ENCODE data around the gene SPPL2A. TPM values are rescaled to one million over a fixed set of nuclear protein-coding genes. Genes with fewer than 3 reads are reported as not detected.

Gene SPPL2A
- total RNA-seq, 1 experiment from 2014 or later = 61.0 TPM

GRCh38 chr15:50791486-50791885 lies 26.0 kb upstream of the SPPL2A start:
- ChIA-PET POLR2A (no interaction called here), RAD21 (ENCODE audit: low non-redundant PET in 1 of 2, low total read pairs in 2 of 2, uncharacterized antibody in 2 of 2, unreplicated experiment in 2 of 2) (no interaction called here), CTCF (no interaction called here)
- peaks cover 6 to 10% of the 10 kb centered on the region in 2 experiments; a peak in 2 of 4 replicates for H3K4me1 ChIP-seq (ENCODE audit: control insufficient read depth in 1 of 2, insufficient read depth in 2 of 2, low read length in 2 of 2)
- no peak overlapping the region for H3K9ac ChIP-seq (ENCODE audit: low read length)
- BruUV-seq (replicated peaks) = no TSS peak
- H2AFZ ChIP-seq (ENCODE audit: low read depth, low read length, poor library complexity, severe bottlenecking) = no peak overlapping the region
- H3K4me2 ChIP-seq (ENCODE audit: low read length) = no peak overlapping the region
- no peaks in the 10 kb centered on the region for H3K9me2 ChIP-seq (ENCODE audit: insufficient read depth)
- no peaks in the 10 kb centered on the region for H3K9me3 ChIP-seq (ENCODE audit: control insufficient read depth in 1 of 2, insufficient read depth in 1 of 2, low read depth in 1 of 2, low read length in 2 of 2)
- intact Hi-C loops (cut with micrococcal nuclease) = no loop called here
- no peaks in the 10 kb centered on the region for H4K20me1 ChIP-seq (ENCODE audit: insufficient read depth)
- H3K27ac ChIP-seq (ENCODE audit: low read depth, low read length) = no peak overlapping the region
- H3K79me2 ChIP-seq (ENCODE audit: insufficient read depth, low read length) = no peaks in the 10 kb centered on the region
- DNase-seq (ENCODE audit: low read depth, low spot score) (no peak), ATAC-seq (no peak)
- H3K27me3 ChIP-seq (ENCODE audit: insufficient read depth, low read length) = no peaks in the 10 kb centered on the region
- no peaks in the 10 kb centered on the region for H3K36me3 ChIP-seq (ENCODE audit: control insufficient read depth in 1 of 2, insufficient read depth in 2 of 2, low read length in 2 of 2)
- TF ChIP-seq SIN3A (IDR thresholded peaks at IDR 0.05; ENCODE audit: low read depth) = no peak
- no peak for TF ChIP-seq EZH2 (IDR thresholded peaks at IDR 0.05)
- H3K4me3 ChIP-seq (replicated peaks in 1 of 2; ENCODE audit: low read depth in 1 of 2, low read length in 2 of 2) = no peak overlapping the region

- Histone ChIP-seq H3K27ac (ENCODE audit: low read depth, low read length) (no peak overlapping the region), H3K4me2 (ENCODE audit: low read length) (no peak overlapping the region), H3K4me3 (replicated peaks in 1 of 2; ENCODE audit: low read depth in 1 of 2, low read length in 2 of 2) (no peak overlapping the region), H2AFZ (ENCODE audit: low read depth, low read length, poor library complexity, severe bottlenecking) (no peak overlapping the region), H3K79me2 (ENCODE audit: insufficient read depth, low read length) (no peaks in the 10 kb centered on the region), H4K20me1 (ENCODE audit: insufficient read depth) (no peaks in the 10 kb centered on the region), H3K4me1 (ENCODE audit: control insufficient read depth in 1 of 2, insufficient read depth in 2 of 2, low read length in 2 of 2) (peaks cover 7 to 11% of the 10 kb centered on the region in 2 experiments; a peak in 2 of 4 replicates), H3K9me2 (ENCODE audit: insufficient read depth) (no peaks in the 10 kb centered on the region), H3K9ac (ENCODE audit: low read length) (no peak overlapping the region), H3K27me3 (ENCODE audit: insufficient read depth, low read length) (no peaks in the 10 kb centered on the region), H3K36me3 (ENCODE audit: control insufficient read depth in 1 of 2, insufficient read depth in 2 of 2, low read length in 2 of 2) (no peaks in the 10 kb centered on the region), H3K9me3 (ENCODE audit: control insufficient read depth in 1 of 2, insufficient read depth in 1 of 2, low read depth in 1 of 2, low read length in 2 of 2) (no peaks in the 10 kb centered on the region)
- ATAC-seq (no peak), DNase-seq (ENCODE audit: low read depth, low spot score) (no peak)
- ChIA-PET POLR2A (no interaction called here), CTCF (no interaction called here), RAD21 (ENCODE audit: low non-redundant PET in 1 of 2, low total read pairs in 2 of 2, uncharacterized antibody in 2 of 2, unreplicated experiment in 2 of 2) (no interaction called here)
- intact Hi-C loops (cut with micrococcal nuclease) = no loop called here
- no TSS peak for BruUV-seq (replicated peaks)
- TF ChIP-seq SP1 (IDR thresholded peaks at IDR 0.05; ENCODE audit: low read depth) (no peak), POLR2A (IDR thresholded peaks at IDR 0.05; ENCODE audit: borderline replicate concordance, extremely low read depth, insufficient read depth, insufficient read length) (no peak), EZH2 (IDR thresholded peaks at IDR 0.05) (no peak), EZH2phosphoT487 (IDR thresholded peaks at IDR 0.05; ENCODE audit: borderline replicate concordance) (no peak), SIN3A (IDR thresholded peaks at IDR 0.05; ENCODE audit: low read depth) (no peak), TCF7L2 (IDR thresholded peaks at IDR 0.05; ENCODE audit: borderline replicate concordance, extremely low read depth, insufficient read depth, insufficient read length) (no peak), SRF (IDR thresholded peaks at IDR 0.05; ENCODE audit: low read depth) (no peak), ATF3 (IDR thresholded peaks at IDR 0.05) (no peak), RAD21 (IDR thresholded peaks at IDR 0.05; ENCODE audit: low read depth) (no peak)
These were observed 25.4 kb upstream of the SPPL2A start for GRCh38 chr15:50790778-50791453.

All from HCT116 (cell line).